ENCODE results near the gene RUNDC3A. TPM values are rescaled to one million over a fixed set of nuclear protein-coding genes. Genes with fewer than 3 reads are reported as not detected.
"Not testable (repeated sequence)": the region's sequence is repeated elsewhere in the genome, so short reads cannot be mapped to it uniquely, and the experiment has no call there.

RUNDC3A gene
- total RNA-seq, 4 donors from 2014 or later: 0.54 to 1.5 (median 0.69) TPM; not detected in 1

DNA sequence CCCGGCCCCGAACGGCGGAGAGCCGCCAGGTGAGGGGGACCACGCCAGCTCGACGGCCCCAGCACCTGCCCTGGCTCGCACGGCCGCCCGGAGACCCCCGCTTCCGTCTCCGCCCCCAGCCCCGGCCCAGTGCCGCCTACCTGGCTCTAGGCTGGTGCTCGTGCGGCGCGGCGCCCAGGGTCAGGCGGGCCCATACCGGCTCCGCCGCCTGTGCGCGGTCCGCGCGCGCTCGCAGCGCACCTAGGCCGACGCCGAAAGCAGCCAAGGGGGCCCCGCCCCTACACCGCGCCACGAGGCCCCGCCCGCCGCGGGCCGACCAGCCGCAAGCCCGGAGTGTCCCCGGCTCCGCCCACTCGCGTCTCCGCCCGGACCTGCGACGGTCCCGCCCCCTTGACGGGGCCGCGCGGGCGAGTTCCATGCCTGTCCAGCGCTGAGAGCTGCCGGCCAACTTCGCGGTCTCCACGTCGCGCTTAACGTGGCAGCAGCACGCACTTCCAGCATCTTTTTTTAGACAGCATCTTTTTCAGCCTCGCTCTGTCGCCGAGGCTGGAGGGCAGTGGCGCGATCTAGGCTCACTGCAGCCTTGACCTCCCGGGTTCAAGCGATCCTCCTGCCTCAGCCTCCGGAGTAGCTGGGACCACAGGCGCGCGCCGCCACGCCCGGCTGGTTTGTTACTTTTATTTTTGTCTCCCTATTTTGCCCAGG lies 16.3 kb downstream of the RUNDC3A start, which contains the start of gene SLC25A39:
Gene SLC25A39 (minus strand): TSS at position 253 of the 705 bp plus-strand sequence. CDS start 1,261 bp downstream, outside the sequence.
- Histone ChIP-seq H3K36me3 (peaks cover 0 to 30% of the 10 kb centered on the region in 2 donors), H3K4me1 (peaks cover 0 to 46% (median 11%) of the 10 kb centered on the region in 3 donors), H3K9me3 (no peaks in the 10 kb centered on the region), H3K4me3 (peak within 1 kb of the TSS; percentile 67 to 77), H3K27me3 (no peaks in the 10 kb centered on the region), H3K27ac (peak within 1 kb of the TSS; percentile 82 to 97 (median 94))
- ATAC-seq: peak; percentile 89
- 0% methylated on average over 11 of the region's 85 CpGs; no CpG with 5 or more reads in 1 of the 2 donors for WGBS, 2 donors (ENCODE audit: low coverage in 1 of 2)
- TF ChIP-seq POLR2AphosphoS5 (IDR thresholded peaks at IDR 0.05): peak; percentile 80
- TF ChIP-seq POLR2A (IDR thresholded peaks at IDR 0.05): peak; percentile 66
- TF ChIP-seq, protein P1, sequence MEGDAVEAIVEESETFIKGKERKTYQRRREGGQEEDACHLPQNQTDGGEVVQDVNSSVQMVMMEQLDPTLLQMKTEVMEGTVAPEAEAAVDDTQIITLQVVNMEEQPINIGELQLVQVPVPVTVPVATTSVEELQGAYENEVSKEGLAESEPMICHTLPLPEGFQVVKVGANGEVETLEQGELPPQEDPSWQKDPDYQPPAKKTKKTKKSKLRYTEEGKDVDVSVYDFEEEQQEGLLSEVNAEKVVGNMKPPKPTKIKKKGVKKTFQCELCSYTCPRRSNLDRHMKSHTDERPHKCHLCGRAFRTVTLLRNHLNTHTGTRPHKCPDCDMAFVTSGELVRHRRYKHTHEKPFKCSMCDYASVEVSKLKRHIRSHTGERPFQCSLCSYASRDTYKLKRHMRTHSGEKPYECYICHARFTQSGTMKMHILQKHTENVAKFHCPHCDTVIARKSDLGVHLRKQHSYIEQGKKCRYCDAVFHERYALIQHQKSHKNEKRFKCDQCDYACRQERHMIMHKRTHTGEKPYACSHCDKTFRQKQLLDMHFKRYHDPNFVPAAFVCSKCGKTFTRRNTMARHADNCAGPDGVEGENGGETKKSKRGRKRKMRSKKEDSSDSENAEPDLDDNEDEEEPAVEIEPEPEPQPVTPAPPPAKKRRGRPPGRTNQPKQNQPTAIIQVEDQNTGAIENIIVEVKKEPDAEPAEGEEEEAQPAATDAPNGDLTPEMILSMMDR (IDR thresholded peaks at IDR 0.05): no peak
- no peak for TF ChIP-seq EP300 (IDR thresholded peaks at IDR 0.05)

DNA sequence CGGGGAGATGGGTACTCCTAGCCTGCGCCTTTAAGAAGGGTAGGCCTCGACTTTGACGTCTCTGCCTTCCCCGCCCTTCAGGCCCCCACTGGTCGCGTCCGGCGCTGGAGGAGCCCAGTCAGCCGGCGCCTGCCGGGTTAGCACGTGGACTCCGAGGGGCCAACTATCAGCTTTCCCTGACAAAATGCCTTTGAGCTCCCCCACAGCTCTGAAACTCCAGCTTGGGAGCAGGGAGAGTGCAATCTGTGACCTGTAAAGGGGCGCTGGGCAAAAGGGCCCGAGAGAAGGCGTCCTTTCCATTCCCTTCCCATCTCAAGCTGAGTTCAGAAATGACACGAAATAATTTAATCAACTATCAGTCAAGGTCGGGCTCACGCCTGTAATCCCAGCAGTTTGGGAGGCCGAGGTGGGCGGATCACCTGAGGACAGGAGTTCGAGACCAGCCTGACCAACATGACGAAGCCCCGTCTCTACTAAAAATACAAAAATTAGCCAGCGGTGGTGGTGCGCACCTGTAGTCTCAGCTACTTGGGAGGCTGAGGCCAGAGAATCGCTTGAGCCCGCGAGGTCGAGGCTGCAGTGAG lies 18.6 kb downstream of the RUNDC3A start:
- H3K27ac ChIP-seq: peak overlapping the region in 3 of 4 donors; percentile 92 to 97 (median 95)
- no peaks in the 10 kb centered on the region for H3K27me3 ChIP-seq
- H3K4me3 ChIP-seq: peak overlapping the region in 1 of 2 donors; percentile 67
- WGBS, 2 donors (ENCODE audit: low coverage in 1 of 2): 29 to 43% methylated on average over 12 to 13 of the region's 31 CpGs
- TF ChIP-seq, protein P1 (IDR thresholded peaks at IDR 0.05): peak in 1 of 4 experiments; percentile 22
- TF ChIP-seq POLR2A (IDR thresholded peaks at IDR 0.05) (no peak), EP300 (IDR thresholded peaks at IDR 0.05) (no peak), POLR2AphosphoS5 (IDR thresholded peaks at IDR 0.05) (peak; percentile 67)
- H3K36me3 ChIP-seq: peaks cover 0 to 8% of the 10 kb centered on the region in 2 donors
- peak; percentile 90 for ATAC-seq
- no peaks in the 10 kb centered on the region for H3K9me3 ChIP-seq
- H3K4me1 ChIP-seq: peaks cover 0 to 57% (median 14%) of the 10 kb centered on the region in 3 donors

DNA sequence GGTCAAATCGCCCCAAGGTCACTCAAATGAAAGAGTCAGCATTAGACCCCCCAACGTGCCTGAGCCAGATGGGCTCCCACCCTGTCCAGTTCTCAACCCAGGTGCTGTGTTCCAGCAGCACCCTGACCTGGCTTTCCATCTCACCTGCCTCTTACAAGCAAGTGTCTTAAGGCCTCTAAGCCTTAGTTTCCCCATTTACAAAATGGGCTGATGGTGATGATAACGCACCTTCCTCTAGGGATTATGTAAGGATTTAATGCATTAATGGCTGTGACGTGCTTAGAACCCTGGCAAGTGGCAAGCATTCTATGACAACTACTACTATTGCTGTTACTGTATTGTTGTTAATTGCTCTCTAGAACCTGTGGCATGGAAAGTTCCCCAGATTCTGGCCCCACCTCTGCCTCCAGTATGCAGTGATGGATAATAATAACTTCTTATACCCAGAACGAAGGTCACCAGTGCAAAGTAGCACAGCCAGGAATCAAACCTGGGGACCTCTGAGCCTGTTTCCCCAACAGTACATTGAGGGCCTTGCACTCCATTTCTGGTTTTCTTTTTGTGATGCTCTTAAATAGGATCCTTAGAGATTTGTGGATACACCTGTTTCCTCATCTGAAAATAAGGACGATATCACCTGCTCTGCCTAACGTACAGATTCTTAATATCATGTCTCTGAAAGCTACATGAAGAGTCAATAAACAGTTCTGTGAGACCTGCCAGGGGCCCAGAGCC lies 19.5 kb downstream of the RUNDC3A start:
- H3K36me3 ChIP-seq: no peaks in the 10 kb centered on the region
- H3K27ac ChIP-seq: no peak overlapping the region
- no peaks in the 10 kb centered on the region for H3K27me3 ChIP-seq
- H3K9me3 ChIP-seq: no peaks in the 10 kb centered on the region
- no peak overlapping the region for H3K4me3 ChIP-seq
- ATAC-seq: no peak
- TF ChIP-seq EP300 (IDR thresholded peaks at IDR 0.05) (no peak), POLR2A (IDR thresholded peaks at IDR 0.05) (no peak), POLR2AphosphoS5 (IDR thresholded peaks at IDR 0.05) (no peak)
- TF ChIP-seq, protein P1 (IDR thresholded peaks at IDR 0.05): no peak
- peaks cover 0 to 49% (median 14%) of the 10 kb centered on the region in 3 donors for H3K4me1 ChIP-seq
- 63 to 80% methylated on average over 2 to 7 of the region's 7 CpGs for WGBS, 2 donors (ENCODE audit: low coverage in 1 of 2)

DNA sequence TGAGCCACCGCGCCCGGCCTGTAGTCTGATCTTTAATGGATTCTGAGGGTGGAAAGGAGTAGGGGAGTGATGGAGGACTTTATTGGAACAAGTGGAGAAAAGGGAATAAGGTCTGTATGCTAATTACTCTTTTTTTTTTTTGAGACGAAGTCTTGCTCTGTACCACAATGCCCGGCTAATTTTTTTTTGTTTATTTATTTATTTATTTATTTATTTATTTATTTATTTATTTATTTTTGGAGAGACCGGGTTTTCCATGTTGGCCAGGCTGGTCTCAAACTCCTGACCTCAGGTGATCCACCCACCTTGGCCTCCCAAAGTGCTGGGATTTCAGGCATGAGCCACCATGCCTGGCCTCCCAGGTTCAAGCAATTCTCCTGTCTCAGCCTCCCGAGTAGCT lies 21.1 kb downstream of the RUNDC3A start:
- not testable (repeated sequence) for ATAC-seq

DNA sequence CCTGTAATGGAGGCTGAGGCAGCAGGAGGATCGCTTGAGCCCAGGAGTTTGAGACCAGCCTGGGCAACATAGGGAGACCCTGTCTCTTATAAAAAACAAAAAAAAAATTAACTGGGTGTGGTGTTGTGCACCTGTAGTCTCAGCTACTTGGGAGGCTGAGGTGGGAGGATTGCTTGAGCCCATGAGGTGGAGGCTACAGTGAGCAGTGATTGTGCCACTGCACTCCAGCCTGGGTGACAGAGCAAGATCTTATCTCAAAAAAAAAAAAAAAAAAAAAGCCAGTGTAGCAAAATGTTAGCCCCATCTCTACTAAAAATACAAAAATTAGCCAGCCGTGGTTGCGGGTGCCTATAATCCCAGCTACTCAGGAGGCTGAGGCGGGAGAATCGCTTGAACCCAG lies 21.9 kb downstream of the RUNDC3A start:
- WGBS, 2 donors (ENCODE audit: low coverage in 1 of 2): 100% methylated on average over 1 of the region's 5 CpGs; no CpG with 5 or more reads in 1 of the 2 donors
- H3K4me1 ChIP-seq: peaks cover 0 to 30% (median 3%) of the 10 kb centered on the region in 3 donors
- H3K27me3 ChIP-seq, H3K27ac ChIP-seq, H3K9me3 ChIP-seq, ATAC-seq, H3K4me3 ChIP-seq, H3K36me3 ChIP-seq: not testable (repeated sequence)

More for the DNA sequence above, 21.1 kb downstream of the RUNDC3A start:
- 61 to 65% methylated on average over 2 of the region's 7 CpGs for WGBS, 2 donors (ENCODE audit: low coverage in 1 of 2)
- not testable (repeated sequence) for H3K27ac ChIP-seq, H3K27me3 ChIP-seq, H3K9me3 ChIP-seq, H3K36me3 ChIP-seq, H3K4me3 ChIP-seq
- H3K4me1 ChIP-seq: peaks cover 0 to 34% (median 3%) of the 10 kb centered on the region in 3 donors

All from gastroesophageal sphincter (tissue), 4 donors.